ENCODE results near the gene IL1A. TPM values are rescaled to one million over a fixed set of nuclear protein-coding genes. Genes with fewer than 3 reads are reported as not detected.

Gene IL1A
- total RNA-seq, 1 experiment from 2014 or later, result 0.10 TPM

DNA sequence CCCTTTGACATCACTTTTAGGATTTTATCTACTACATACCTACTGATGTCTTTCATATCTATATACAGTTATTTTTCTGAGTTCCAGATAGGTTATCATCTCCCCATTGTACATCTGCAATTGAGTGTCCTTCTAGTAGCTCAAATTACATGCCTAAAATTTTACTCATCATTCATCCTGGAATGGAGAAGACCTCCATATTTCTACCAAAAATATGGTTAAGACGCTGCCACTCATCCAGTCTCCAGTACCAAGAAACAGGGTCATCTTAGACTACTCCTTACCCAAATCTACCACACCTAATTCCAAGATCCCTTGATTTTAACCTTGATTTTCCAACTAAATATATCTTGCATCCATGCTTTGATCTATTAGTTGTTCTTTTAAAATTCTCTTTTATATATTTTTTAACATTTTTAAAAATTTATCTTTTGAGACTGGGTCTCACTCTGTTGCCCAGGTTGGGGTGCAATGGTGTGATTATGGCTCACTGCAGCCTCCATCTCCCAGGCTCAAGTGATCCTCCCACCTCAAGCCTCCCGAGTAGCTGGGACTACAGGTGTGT is 11.3 kb downstream of the IL1A start (continued):
- TF ChIP-seq, protein P1, sequence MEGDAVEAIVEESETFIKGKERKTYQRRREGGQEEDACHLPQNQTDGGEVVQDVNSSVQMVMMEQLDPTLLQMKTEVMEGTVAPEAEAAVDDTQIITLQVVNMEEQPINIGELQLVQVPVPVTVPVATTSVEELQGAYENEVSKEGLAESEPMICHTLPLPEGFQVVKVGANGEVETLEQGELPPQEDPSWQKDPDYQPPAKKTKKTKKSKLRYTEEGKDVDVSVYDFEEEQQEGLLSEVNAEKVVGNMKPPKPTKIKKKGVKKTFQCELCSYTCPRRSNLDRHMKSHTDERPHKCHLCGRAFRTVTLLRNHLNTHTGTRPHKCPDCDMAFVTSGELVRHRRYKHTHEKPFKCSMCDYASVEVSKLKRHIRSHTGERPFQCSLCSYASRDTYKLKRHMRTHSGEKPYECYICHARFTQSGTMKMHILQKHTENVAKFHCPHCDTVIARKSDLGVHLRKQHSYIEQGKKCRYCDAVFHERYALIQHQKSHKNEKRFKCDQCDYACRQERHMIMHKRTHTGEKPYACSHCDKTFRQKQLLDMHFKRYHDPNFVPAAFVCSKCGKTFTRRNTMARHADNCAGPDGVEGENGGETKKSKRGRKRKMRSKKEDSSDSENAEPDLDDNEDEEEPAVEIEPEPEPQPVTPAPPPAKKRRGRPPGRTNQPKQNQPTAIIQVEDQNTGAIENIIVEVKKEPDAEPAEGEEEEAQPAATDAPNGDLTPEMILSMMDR (IDR thresholded peaks at IDR 0.05 in 2 of 3, conservative IDR thresholded peaks at IDR 0.05 in 1 of 3; ENCODE audit: borderline replicate concordance in 1 of 3, insufficient read depth in 1 of 3, low read depth in 2 of 3, low read length in 2 of 3), result no peak
- TF ChIP-seq SIN3A (IDR thresholded peaks at IDR 0.05; ENCODE audit: low read depth) (no peak), YY1 (IDR thresholded peaks at IDR 0.05; ENCODE audit: extremely low read depth, insufficient replicate concordance, low read depth, low read length) (no peak), JUND (IDR thresholded peaks at IDR 0.05) (no peak), CEBPB (IDR thresholded peaks at IDR 0.05; ENCODE audit: low read depth) (no peak)

DNA sequence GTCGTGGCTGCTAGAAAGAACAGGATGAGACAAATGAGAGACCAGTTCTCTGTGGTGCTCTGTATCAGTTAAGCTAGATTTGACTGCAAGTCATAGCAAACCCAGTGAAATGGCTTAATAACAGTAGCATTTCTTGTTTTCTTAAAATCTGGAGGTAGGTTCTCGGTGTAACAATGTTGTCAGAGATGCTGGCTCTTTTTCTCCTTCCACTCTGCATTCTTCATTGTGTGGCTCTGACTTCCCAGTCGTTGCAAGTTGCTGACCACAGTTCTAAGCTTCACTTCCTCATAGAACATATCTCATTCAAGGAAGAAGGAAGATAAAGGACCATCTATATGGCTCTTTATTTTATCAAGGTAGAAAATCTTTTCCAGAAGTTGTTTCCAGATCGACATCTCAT is 12.0 kb downstream of the IL1A start:
- POLR2A ChIA-PET, result no interaction called here
- Histone ChIP-seq H3K27me3 (ENCODE audit: insufficient read depth, low read length) (no peaks in the 10 kb centered on the region), H3K36me3 (ENCODE audit: control insufficient read depth in 1 of 2, insufficient read depth in 2 of 2, low read length in 2 of 2) (no peaks in the 10 kb centered on the region), H3K4me1 (ENCODE audit: control insufficient read depth in 1 of 2, insufficient read depth in 2 of 2, low read length in 2 of 2) (peaks cover 0 to 6% of the 10 kb centered on the region in 2 experiments; a peak in 1 of 4 replicates), H2AFZ (ENCODE audit: low read depth, low read length, poor library complexity, severe bottlenecking) (no peak overlapping the region), H3K79me2 (ENCODE audit: insufficient read depth, low read length) (no peaks in the 10 kb centered on the region), H4K20me1 (ENCODE audit: insufficient read depth) (no peaks in the 10 kb centered on the region), H3K9me2 (ENCODE audit: insufficient read depth) (no peaks in the 10 kb centered on the region), H3K9ac (ENCODE audit: low read length) (no peak overlapping the region), H3K4me2 (ENCODE audit: low read length) (no peak overlapping the region), H3K9me3 (ENCODE audit: control insufficient read depth in 1 of 2, insufficient read depth in 1 of 2, low read depth in 1 of 2, low read length in 2 of 2) (no peaks in the 10 kb centered on the region), H3K4me3 (replicated peaks in 1 of 2; ENCODE audit: low read depth in 1 of 2, low read length in 2 of 2) (no peak overlapping the region), H3K27ac (ENCODE audit: low read depth, low read length) (no peak overlapping the region)
- intact Hi-C loops (cut with micrococcal nuclease), result no loop called here
- DNase-seq (ENCODE audit: low read depth, low spot score) (no peak), ATAC-seq (no peak)
- CTCF ChIA-PET, result no interaction called here
- no peak for TF ChIP-seq TCF7L2 (IDR thresholded peaks at IDR 0.05; ENCODE audit: borderline replicate concordance, extremely low read depth, insufficient read depth, insufficient read length)
- TF ChIP-seq ZFX (IDR thresholded peaks at IDR 0.05), result no peak
- no peak for TF ChIP-seq ZNF274 (IDR thresholded peaks at IDR 0.05; ENCODE audit: low read depth, low read length)
- TF ChIP-seq, protein P2, sequence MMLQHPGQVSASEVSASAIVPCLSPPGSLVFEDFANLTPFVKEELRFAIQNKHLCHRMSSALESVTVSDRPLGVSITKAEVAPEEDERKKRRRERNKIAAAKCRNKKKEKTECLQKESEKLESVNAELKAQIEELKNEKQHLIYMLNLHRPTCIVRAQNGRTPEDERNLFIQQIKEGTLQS (IDR thresholded peaks at IDR 0.05), result no peak
- no peak for TF ChIP-seq JUND (IDR thresholded peaks at IDR 0.05)
- TF ChIP-seq EZH2 (IDR thresholded peaks at IDR 0.05), result no peak
- no peak for TF ChIP-seq POLR2A (IDR thresholded peaks at IDR 0.05; ENCODE audit: borderline replicate concordance, extremely low read depth, insufficient read depth, insufficient read length)
- no peak for TF ChIP-seq ELF1 (IDR thresholded peaks at IDR 0.05; ENCODE audit: borderline replicate concordance, low read depth)
- no peak for TF ChIP-seq SP1 (IDR thresholded peaks at IDR 0.05; ENCODE audit: low read depth)
- TF ChIP-seq CBX3 (IDR thresholded peaks at IDR 0.05; ENCODE audit: low read depth), result no peak
- TF ChIP-seq RAD21 (IDR thresholded peaks at IDR 0.05; ENCODE audit: low read depth), result no peak
- TF ChIP-seq SRF (IDR thresholded peaks at IDR 0.05; ENCODE audit: low read depth), result no peak
- TF ChIP-seq POLR2AphosphoS5 (IDR thresholded peaks at IDR 0.05; ENCODE audit: low read depth, low read length), result no peak
- TF ChIP-seq, protein P3, sequence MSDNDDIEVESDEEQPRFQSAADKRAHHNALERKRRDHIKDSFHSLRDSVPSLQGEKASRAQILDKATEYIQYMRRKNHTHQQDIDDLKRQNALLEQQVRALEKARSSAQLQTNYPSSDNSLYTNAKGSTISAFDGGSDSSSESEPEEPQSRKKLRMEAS (IDR thresholded peaks at IDR 0.05), result no peak
- no peak for TF ChIP-seq FOSL1 (IDR thresholded peaks at IDR 0.05; ENCODE audit: low read depth)
- no peak for TF ChIP-seq CEBPB (IDR thresholded peaks at IDR 0.05; ENCODE audit: low read depth)
- TF ChIP-seq, protein P1 (IDR thresholded peaks at IDR 0.05 in 2 of 3, conservative IDR thresholded peaks at IDR 0.05 in 1 of 3; ENCODE audit: borderline replicate concordance in 1 of 3, insufficient read depth in 1 of 3, low read depth in 2 of 3, low read length in 2 of 3), result no peak
- no peak for TF ChIP-seq SIN3A (IDR thresholded peaks at IDR 0.05; ENCODE audit: low read depth)
- BruUV-seq (replicated peaks), result no TSS peak
- RAD21 ChIA-PET (ENCODE audit: low non-redundant PET in 1 of 2, low total read pairs in 2 of 2, uncharacterized antibody in 2 of 2, unreplicated experiment in 2 of 2), result no interaction called here

Data from HCT116 (cell line).